Measurements from ENCODE around the gene FBXW7.

- no peak for TF ChIP-seq CTCF (conservative IDR thresholded peaks at IDR 0.05)
- TF ChIP-seq ZFX (IDR thresholded peaks at IDR 0.05): no peak
These were observed 71.7 kb downstream of the FBXW7 start for GRCh38 chr4:152464030-152464823.

Data from C4-2B (cell line).